K562 (cell line): ENCODE data around the gene ZNF335. TPM values are rescaled to one million over a fixed set of nuclear protein-coding genes. Genes with fewer than 3 reads are reported as not detected.

Experiments
- ATAC-seq: fragments of 200-7000 bp; cut with Tn5 transposase; 3 replicates; pipeline ENCODE4 v1.9.1; 2020; ENCODE audit warnings: moderate library complexity
- BruUV-seq: library from RNA; stranded (reverse); fragments of 400-500 nt; replicated peaks from 2 replicates; lab custom pipeline; 2021; lab: Mats Ljungman, UMichigan
- CTCF ChIA-PET: fragments of 300-600 bp; formaldehyde crosslinking; extraction: SDS; loops from one replicate; lab custom pipeline; 2021; ENCODE audit warnings: low intra/inter-chr PET ratio; lab: Yijun Ruan, JAX
- POLR2A ChIA-PET: fragments of 300-600, 350-650 bp; sonication (Branson Sonifier 250); formaldehyde crosslinking; extraction: SDS; loops from one replicate; lab custom pipeline; 2021; ENCODE audit warnings: antibody characterized with exemption, inconsistent platforms; lab: Yijun Ruan, JAX
- DNase-seq, 4 experiments: peaks; one replicate each; pipeline versions ENCODE4 v3.0.0 to v3.0.0-alpha.2; 2011 to 2018; ENCODE audit warnings: low spot score in 3 of 4, mixed read lengths in 3 of 4; ENCODE audit errors: extremely low read depth in 1 of 4
- FAIRE-seq: peaks from 2 replicates; lab custom pipeline; 2011; peaks lifted over from hg19 to GRCh38; lab: Jason Lieb, UNC
- H2AFZ ChIP-seq: 2 replicates; pipeline ENCODE4 v1.6.0; 2011; ENCODE audit warnings: low read depth, low read length, control low read depth, inconsistent platforms
- H3K27ac ChIP-seq: fragments of 200-600 bp; 3 replicates; pipeline ENCODE4 v1.8.0; 2011; ENCODE audit warnings: low read depth, mild to moderate bottlenecking, control low read depth, inconsistent platforms, low read length, moderate library complexity, mixed read lengths; ENCODE audit errors: extremely low read depth
- H3K27me3 ChIP-seq, 2 experiments: fragments of 300-600 bp in 1 of 2; 2 replicates in 1 of 2; 3 replicates in 1 of 2; pipeline versions ENCODE4 v1.6.0 to v1.8.0; 2011; ENCODE audit warnings: inconsistent platforms in 2 of 2, low read length in 2 of 2, mild to moderate bottlenecking in 1 of 2, mixed read lengths in 1 of 2, moderate library complexity in 1 of 2; ENCODE audit not compliant: control insufficient read depth in 2 of 2, insufficient read depth in 2 of 2
- H3K36me3 ChIP-seq: fragments of 300-600 bp; 3 replicates; pipeline ENCODE4 v1.8.0; 2011; ENCODE audit warnings: mild to moderate bottlenecking, low read length, inconsistent platforms; ENCODE audit not compliant: control insufficient read depth, insufficient read depth
- H3K4me1 ChIP-seq, 2 experiments: fragments of 200-600 bp in 1 of 2; replicated peaks in 1 of 2; 2 replicates in 1 of 2; 3 replicates in 1 of 2; pipeline versions ENCODE4 v1.5.1 to v1.8.0; 2011; ENCODE audit warnings: inconsistent platforms in 2 of 2, low read length in 2 of 2, mild to moderate bottlenecking in 1 of 2, mixed read lengths in 1 of 2, moderate library complexity in 1 of 2; ENCODE audit not compliant: control insufficient read depth in 2 of 2, insufficient read depth in 2 of 2
- H3K4me2 ChIP-seq: 2 replicates; pipeline ENCODE4 v1.6.1; 2011; ENCODE audit warnings: low read length, control low read depth, inconsistent platforms, mixed read lengths; ENCODE audit not compliant: insufficient read depth
- H3K4me3 ChIP-seq: fragments of 200-600 bp; sonication (generic), shearing (Covaris generic); 2 replicates; pipeline ENCODE4 v1.5.1; 2016; ENCODE audit warnings: control low read depth, inconsistent platforms
- H3K79me2 ChIP-seq: fragments of 200-600 bp; 3 replicates; pipeline ENCODE4 v1.8.0; 2011; ENCODE audit warnings: low read length, inconsistent platforms; ENCODE audit not compliant: control insufficient read depth, insufficient read depth
- H3K9ac ChIP-seq, 2 experiments: 2 replicates each; pipeline versions ENCODE4 v1.6.0 to v1.6.1; 2011; ENCODE audit warnings: low read depth in 2 of 2, low read length in 2 of 2, control low read depth in 1 of 2, inconsistent platforms in 1 of 2, mild to moderate bottlenecking in 1 of 2, mixed read lengths in 1 of 2; ENCODE audit not compliant: insufficient read depth in 1 of 2
- H3K9me1 ChIP-seq: one replicate; pipeline ENCODE4 v1.6.0; 2011; ENCODE audit warnings: inconsistent platforms, mild to moderate bottlenecking, low read length, moderate library complexity; ENCODE audit not compliant: control insufficient read depth, insufficient read depth
- H3K9me3 ChIP-seq: replicated peaks from 2 replicates; pipeline ENCODE4 v1.5.1; 2011; ENCODE audit warnings: low read depth, low read length, inconsistent platforms; ENCODE audit not compliant: control insufficient read depth, insufficient read depth
- H4K20me1 ChIP-seq: replicated peaks from 2 replicates; pipeline ENCODE4 v1.6.1; 2011; ENCODE audit warnings: low read length, inconsistent platforms, mixed read lengths; ENCODE audit not compliant: control insufficient read depth, insufficient read depth
- ARNT ChIP-seq, 2 experiments: fragments of 450-650 bp; IDR thresholded peaks; 2 replicates each; pipeline ENCODE4 v1.6.1; 2016; ENCODE audit warnings: mild to moderate bottlenecking in 1 of 2
- KDM5B ChIP-seq: fragments of 200-600 bp; sonication (generic); IDR thresholded peaks from 2 replicates; pipeline ENCODE4 v1.6.1; 2012; ENCODE audit warnings: low read depth, mild to moderate bottlenecking, moderate library complexity, low read length, control low read depth, inconsistent platforms; ENCODE audit not compliant: insufficient replicate concordance
- POLR2B ChIP-seq: fragments of 450-650 bp; IDR thresholded peaks from 2 replicates; pipeline ENCODE4 v1.6.1; 2018; ENCODE audit warnings: low read depth; ENCODE audit not compliant: partially characterized antibody
- POLR2G ChIP-seq: fragments of 200-400 bp; formaldehyde crosslinking; IDR thresholded peaks from 2 replicates; pipeline ENCODE4 v1.6.1; 2017; ENCODE audit warnings: low read depth, mild to moderate bottlenecking, antibody characterized with exemption, low read length, moderate library complexity
- TARDBP ChIP-seq: fragments of 450-650 bp; IDR thresholded peaks from 2 replicates; pipeline ENCODE4 v1.6.1; 2016
- ZFP36 ChIP-seq: fragments of 150-350 bp; IDR thresholded peaks from 2 replicates; pipeline ENCODE4 v1.6.1; 2018; ENCODE audit warnings: low read length, low read depth; ENCODE audit not compliant: partially characterized antibody
- WGBS: fragments of 100-300 bp; shearing (Covaris generic); methylation state at CpG from one replicate; pipeline ENCODE4 v1.1.6; 2016; ENCODE audit warnings: low coverage, mixed read lengths; ENCODE audit not compliant: insufficient coverage; ENCODE audit errors: missing lambda C conversion rate; 5-methylcytosine and 5-hydroxymethylcytosine counted together
- in situ Hi-C: fragments of 300-500 bp; cut with MboI; formaldehyde crosslinking; loops from 4 replicates; pipeline ENCODE4 v1.15.0; 2018; ENCODE audit warnings: inconsistent platforms, mixed read lengths
- intact Hi-C: fragments of 100-400 bp; cut with micrococcal nuclease; formaldehyde crosslinking; loops from 2 replicates; pipeline ENCODE4 v1.14.2; 2022
- polyA plus RNA-seq, 8 experiments: library from polyadenylated mRNA; depleted of rRNA in 4 of 8; stranded (reverse) in 5 of 8; unstranded in 3 of 8; fragments of >200 nt; fragmentation: Nextera tagmentation in 2 of 8; fragmentation: Illumina TruSeq in 1 of 8; extraction: Ambion mirVana in 2 of 8; extraction: Trizol in 1 of 8; gene quantifications; 2 replicates each; pipeline versions ENCODE4 v1.2.1 to v1.2.3, GENCODE V29; 2011 to 2014; ENCODE audit warnings: inconsistent platforms in 1 of 8, missing spikeins in 1 of 8
- total RNA-seq, 7 experiments: library from RNA; depleted of rRNA in 6 of 7; stranded (reverse); fragments of >200 nt in 6 of 7; fragmentation: Illumina TruSeq in 2 of 7; extraction: Trizol in 2 of 7; gene quantifications; 2 replicates each; pipeline versions ENCODE4 v1.2.1 to v1.2.3, GENCODE V29; 2011 to 2021; ENCODE audit warnings: low replicate concordance in 1 of 7

ZNF335 gene
- total and polyA plus RNA-seq, 9 of the 15 experiments (the other 6 are each of a cell fraction or from before 2014, with no cell fraction given) = 0.39 to 16.0 (median 7.6) TPM

DNA sequence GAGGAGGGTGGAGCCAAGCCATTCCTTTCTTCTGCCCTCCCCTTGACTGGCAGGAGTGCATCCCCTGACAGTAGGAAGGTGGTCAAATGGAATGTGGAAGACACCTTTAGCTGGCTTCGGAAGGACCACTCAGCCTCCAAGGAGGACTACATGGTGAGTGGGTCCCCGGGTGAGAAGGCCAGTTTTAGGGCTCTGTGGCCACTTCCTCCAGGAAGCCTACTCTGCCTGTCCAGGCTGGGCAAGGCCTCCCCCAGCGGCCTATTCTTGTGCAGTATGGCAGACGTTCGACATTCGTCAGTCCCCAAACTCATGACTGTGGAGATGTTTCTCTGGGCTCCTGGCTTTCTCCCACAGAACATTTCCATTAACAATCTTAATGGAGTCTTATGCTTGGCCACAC, 28.4 kb downstream of the ZNF335 start:
- DNase-seq = no peak
- H3K9me3 ChIP-seq = no peaks in the 10 kb centered on the region
- H3K27me3 ChIP-seq = no peaks in the 10 kb centered on the region
- H3K4me1 ChIP-seq = peaks cover 20 to 48% of the 10 kb centered on the region in 2 experiments
- peaks cover 18% of the 10 kb centered on the region for H4K20me1 ChIP-seq
- no TSS peak for BruUV-seq
- peak overlapping the region in 1 of 2 experiments; percentile 82; a peak in 3 of 4 replicates for H3K9ac ChIP-seq
- POLR2A ChIA-PET = interaction anchor here (0.5 to 2.7 kb wide), 9 partner anchors 8 to 290 kb away, joined by 3 to 15 read pairs (median 7); partner anchors contain the start of gene PCIF1
- peaks cover 8% of the 10 kb centered on the region for H3K9me1 ChIP-seq
- 76% methylated on average over 6 of the region's 6 CpGs for WGBS
- TF ChIP-seq ZFP36 (peak; percentile 72), KDM5B (no peak), ARNT (IDR thresholded peaks at IDR 0.05) (no peak), POLR2B (no peak)
- TF ChIP-seq, all 486 proteins: peak for 1
- intact Hi-C loops = no loop called here
- H3K36me3 ChIP-seq = peaks cover 91% of the 10 kb centered on the region
- peak overlapping the region; percentile 75 for H3K27ac ChIP-seq
- CTCF ChIA-PET = no interaction called here
- H3K79me2 ChIP-seq = no peaks in the 10 kb centered on the region
- in situ Hi-C loops = no loop called here
- no peak overlapping the region for H2AFZ ChIP-seq
- no peak overlapping the region for H3K4me3 ChIP-seq
- FAIRE-seq (no peak), ATAC-seq (no peak)
- peak overlapping the region; percentile 33 for H3K4me2 ChIP-seq

DNA sequence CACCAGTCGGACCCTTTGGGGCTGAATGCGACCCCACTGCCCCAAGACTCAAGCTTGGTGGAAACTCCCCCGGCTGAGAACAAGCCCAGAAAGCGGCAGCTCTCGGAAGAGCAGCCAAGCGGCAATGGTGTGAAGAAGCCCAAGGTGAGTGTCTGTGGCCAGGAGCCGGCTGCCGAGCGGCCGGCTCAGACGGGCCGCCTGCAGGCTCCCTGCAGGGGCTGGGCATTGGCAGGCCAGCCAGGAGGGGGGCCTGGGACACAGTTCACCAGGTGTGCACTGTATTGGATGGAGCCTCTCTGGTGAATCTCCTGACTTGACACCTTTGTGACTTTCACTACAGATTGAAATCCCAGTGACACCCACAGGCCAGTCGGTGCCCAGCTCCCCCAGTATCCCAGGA, 31.5 kb downstream of the ZNF335 start:
- H3K4me1 ChIP-seq = peaks cover 25 to 29% of the 10 kb centered on the region in 2 experiments
- ChIA-PET POLR2A (interaction anchor here (0.8 to 2.6 kb wide), 4 partner anchors 11 to 30 kb away, joined by 3 to 6 read pairs (median 4); no protein-coding TSS in a partner anchor), CTCF (no interaction called here)
- peaks cover 36% of the 10 kb centered on the region for H4K20me1 ChIP-seq
- BruUV-seq = no TSS peak
- H3K9ac ChIP-seq = no peak overlapping the region; a peak in 1 of 4 replicates
- peak; percentile 54 for TF ChIP-seq POLR2G
- no peak for TF ChIP-seq TARDBP
- in situ Hi-C loops (no loop called here), intact Hi-C loops (no loop called here)
- H3K4me3 ChIP-seq = no peak overlapping the region
- peaks cover 75% of the 10 kb centered on the region for H3K36me3 ChIP-seq
- no peak overlapping the region for H3K27ac ChIP-seq
- WGBS = 95% methylated on average over 12 of the region's 13 CpGs
- peaks cover 15% of the 10 kb centered on the region for H3K79me2 ChIP-seq
- no peaks in the 10 kb centered on the region for H3K27me3 ChIP-seq
- ATAC-seq = no peak
- no peak for FAIRE-seq
- H3K9me1 ChIP-seq = peaks cover 4% of the 10 kb centered on the region
- H3K4me2 ChIP-seq = no peak overlapping the region
- no peaks in the 10 kb centered on the region for H3K9me3 ChIP-seq
- no peak overlapping the region for H2AFZ ChIP-seq
- no peak for DNase-seq
